Prostate gland (tissue), 2 donors: ENCODE data around the gene CRTC2.

Source experiments
- POLR2AphosphoS5 ChIP-seq: sonication (generic); formaldehyde crosslinking; IDR thresholded peaks from one replicate; pipeline ENCODE4 v1.6.1; 2017; ENCODE audit warnings: antibody characterized with exemption
- TF ChIP-seq, protein P1 (sequence below), 4 experiments: fragments of 200-600 bp in 2 of 4; fragments of 450-650 bp in 2 of 4; sonication (generic) in 2 of 4; IDR thresholded peaks; 1 replicate in 3 of 4; 2 replicates in 1 of 4; pipeline ENCODE4 v1.5.1; 2016 to 2019; ENCODE audit warnings: antibody characterized with exemption in 4 of 4, mild to moderate bottlenecking in 2 of 4, moderate library complexity in 2 of 4

DNA sequence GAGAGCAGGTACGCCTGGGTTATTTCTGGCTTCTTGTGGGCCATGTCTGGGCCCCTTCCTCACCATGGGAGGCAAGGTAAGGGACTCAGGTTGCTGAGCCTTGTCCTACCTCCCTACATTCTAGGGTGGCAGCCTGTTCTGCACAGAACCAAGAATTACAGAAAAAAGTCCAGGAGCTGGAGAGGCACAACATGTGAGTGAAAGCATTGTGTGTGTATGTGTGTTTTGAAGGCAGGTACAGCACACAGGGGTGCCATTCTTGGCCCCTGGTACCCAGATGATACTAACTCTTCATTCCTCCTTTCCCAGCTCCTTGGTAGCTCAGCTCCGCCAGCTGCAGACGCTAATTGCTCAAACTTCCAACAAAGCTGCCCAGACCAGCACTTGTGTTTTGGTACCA lies 14.7 kb upstream of the CRTC2 start:
- TF ChIP-seq POLR2AphosphoS5: no peak
- TF ChIP-seq, protein P1, sequence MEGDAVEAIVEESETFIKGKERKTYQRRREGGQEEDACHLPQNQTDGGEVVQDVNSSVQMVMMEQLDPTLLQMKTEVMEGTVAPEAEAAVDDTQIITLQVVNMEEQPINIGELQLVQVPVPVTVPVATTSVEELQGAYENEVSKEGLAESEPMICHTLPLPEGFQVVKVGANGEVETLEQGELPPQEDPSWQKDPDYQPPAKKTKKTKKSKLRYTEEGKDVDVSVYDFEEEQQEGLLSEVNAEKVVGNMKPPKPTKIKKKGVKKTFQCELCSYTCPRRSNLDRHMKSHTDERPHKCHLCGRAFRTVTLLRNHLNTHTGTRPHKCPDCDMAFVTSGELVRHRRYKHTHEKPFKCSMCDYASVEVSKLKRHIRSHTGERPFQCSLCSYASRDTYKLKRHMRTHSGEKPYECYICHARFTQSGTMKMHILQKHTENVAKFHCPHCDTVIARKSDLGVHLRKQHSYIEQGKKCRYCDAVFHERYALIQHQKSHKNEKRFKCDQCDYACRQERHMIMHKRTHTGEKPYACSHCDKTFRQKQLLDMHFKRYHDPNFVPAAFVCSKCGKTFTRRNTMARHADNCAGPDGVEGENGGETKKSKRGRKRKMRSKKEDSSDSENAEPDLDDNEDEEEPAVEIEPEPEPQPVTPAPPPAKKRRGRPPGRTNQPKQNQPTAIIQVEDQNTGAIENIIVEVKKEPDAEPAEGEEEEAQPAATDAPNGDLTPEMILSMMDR (IDR thresholded peaks at IDR 0.05): no peak
